Natural killer cell (primary cell): ENCODE measurements around the gene YAE1. TPM values are rescaled to one million over a fixed set of nuclear protein-coding genes. Genes with fewer than 3 reads are reported as not detected.

Experiments used
- ATAC-seq, 3 donors: fragments of 150-1000 bp in 2 of 3; fragments of 200-7000 bp in 1 of 3; cut with Tn5 transposase; 1 replicate in 1 of 3; 2 replicates in 2 of 3; pipeline ENCODE4 v1.10.0; 2021; ENCODE audit warnings: mild to moderate bottlenecking in 2 of 3, moderate library complexity in 2 of 3
- DNase-seq, 2 donors: peaks; one replicate each; pipeline versions ENCODE4 v3.0.0 to v3.0.0-alpha.2; 2013 to 2021; ENCODE audit warnings: mixed read lengths in 1 of 2
- H3K27ac ChIP-seq: one replicate; pipeline ENCODE4 v1.5.1; 2013; ENCODE audit warnings: mild to moderate bottlenecking, low read length
- H3K27me3 ChIP-seq: one replicate; pipeline ENCODE4 v1.6.1; 2013; ENCODE audit warnings: low read length; ENCODE audit not compliant: control insufficient read depth, insufficient read depth
- H3K36me3 ChIP-seq: one replicate; pipeline ENCODE4 v1.6.1; 2013; ENCODE audit warnings: low read length; ENCODE audit not compliant: control insufficient read depth, insufficient read depth
- H3K4me1 ChIP-seq: one replicate; pipeline ENCODE4 v1.6.1; 2013; ENCODE audit warnings: low read length; ENCODE audit not compliant: control insufficient read depth, insufficient read depth
- H3K4me3 ChIP-seq: one replicate; pipeline ENCODE4 v1.5.1; 2013; ENCODE audit warnings: low read length
- H3K9me3 ChIP-seq: one replicate; pipeline ENCODE4 v1.6.1; 2013; ENCODE audit warnings: low read length; ENCODE audit not compliant: control insufficient read depth, insufficient read depth
- H3K27ac Mint-ChIP-seq, 2 donors: one replicate each; pipeline ENCODE4 v1.8.0; 2022; ENCODE audit warnings: mild to moderate bottlenecking in 2 of 2, mixed read lengths in 2 of 2, moderate library complexity in 1 of 2
- H3K27me3 Mint-ChIP-seq, 2 donors: one replicate each; pipeline ENCODE4 v1.8.0; 2022; ENCODE audit warnings: low read depth in 2 of 2, mixed read lengths in 2 of 2
- H3K36me3 Mint-ChIP-seq: one replicate; pipeline ENCODE4 v1.8.0; 2022; ENCODE audit warnings: mixed read lengths
- H3K4me1 Mint-ChIP-seq, 2 donors: one replicate each; pipeline ENCODE4 v1.8.0; 2022; ENCODE audit warnings: mixed read lengths in 2 of 2
- H3K4me3 Mint-ChIP-seq: one replicate; pipeline ENCODE4 v1.8.0; 2022; ENCODE audit warnings: mild to moderate bottlenecking, moderate library complexity, mixed read lengths
- H3K9me3 Mint-ChIP-seq, 2 donors: one replicate each; pipeline ENCODE4 v1.8.0; 2022; ENCODE audit warnings: mixed read lengths in 2 of 2
- WGBS: methylation state at CpG from one replicate; pipeline ENCODE4 v1.1.7; 2013; ENCODE audit warnings: missing lambda C conversion rate; ENCODE audit not compliant: insufficient coverage; 5-methylcytosine and 5-hydroxymethylcytosine counted together
- intact Hi-C: fragments of 100-400 bp; cut with micrococcal nuclease; formaldehyde crosslinking; loops from one replicate; pipeline ENCODE4 v1.14.2; 2022
- total RNA-seq, 4 donors: library from RNA; stranded (reverse); fragments of 120-200 nt in 1 of 4; gene quantifications; one replicate each; pipeline versions ENCODE4 v1.2.3 to v1.2.4, GENCODE V29; 2013 to 2022
- TF ChIP-seq, protein P1 (sequence below): fragments of 200-600 bp; IDR thresholded peaks from one replicate; pipeline ENCODE4 v1.8.0; 2022; ENCODE audit warnings: antibody characterized with exemption

The YAE1 gene
- total RNA-seq, 3 donors from 2014 or later (not counting 1 experiment from before 2014, with no cell fraction given): 3.1 to 5.1 (median 3.4) TPM

DNA sequence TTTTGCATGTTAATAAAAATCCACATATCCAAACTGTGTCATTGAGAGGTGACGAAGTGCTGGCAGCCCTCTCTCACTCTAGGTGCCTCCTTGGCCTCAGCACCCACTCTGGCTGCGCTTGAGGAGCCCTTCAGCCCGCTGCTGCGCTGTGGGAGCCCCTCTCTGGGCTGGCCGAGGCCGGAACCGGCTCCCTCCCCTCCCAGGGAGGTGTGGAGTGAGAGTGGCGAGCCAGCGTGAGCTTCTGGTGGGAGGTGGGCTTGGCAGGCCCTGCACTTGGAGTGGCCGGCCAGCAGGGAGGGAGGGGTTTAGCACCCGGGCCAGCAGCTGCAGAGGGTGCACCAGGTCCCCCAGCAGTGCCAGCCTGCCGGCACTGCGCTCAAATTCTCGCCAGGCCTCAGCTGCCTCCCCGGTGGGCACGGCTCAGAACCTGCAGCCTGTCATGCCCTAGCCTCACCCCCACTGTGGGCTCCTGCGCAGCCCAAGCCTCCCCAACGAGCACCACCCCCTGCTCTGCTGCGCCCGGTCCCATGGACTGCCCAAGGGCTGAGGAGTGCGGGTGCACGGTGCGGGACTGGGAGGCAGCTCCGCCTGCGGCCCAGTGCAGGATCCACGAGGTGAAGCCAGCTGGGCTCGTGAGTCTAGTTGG is 11.1 kb downstream of the YAE1 start:
- Histone ChIP-seq H3K27me3 (no peaks in the 10 kb centered on the region), H3K9me3 (no peaks in the 10 kb centered on the region), H3K27ac (no peak overlapping the region), H3K4me1 (no peaks in the 10 kb centered on the region), H3K4me3 (no peak overlapping the region), H3K36me3 (peaks cover 2% of the 10 kb centered on the region)
- DNase-seq (no peak), ATAC-seq (no peak)
- H3K4me3 Mint-ChIP-seq: no peak overlapping the region
- no peak overlapping the region for H3K27ac Mint-ChIP-seq
- no peaks in the 10 kb centered on the region for H3K9me3 Mint-ChIP-seq
- intact Hi-C loops: no loop called here
- H3K36me3 Mint-ChIP-seq: no peaks in the 10 kb centered on the region
- no peaks in the 10 kb centered on the region for H3K27me3 Mint-ChIP-seq
- TF ChIP-seq, protein P1, sequence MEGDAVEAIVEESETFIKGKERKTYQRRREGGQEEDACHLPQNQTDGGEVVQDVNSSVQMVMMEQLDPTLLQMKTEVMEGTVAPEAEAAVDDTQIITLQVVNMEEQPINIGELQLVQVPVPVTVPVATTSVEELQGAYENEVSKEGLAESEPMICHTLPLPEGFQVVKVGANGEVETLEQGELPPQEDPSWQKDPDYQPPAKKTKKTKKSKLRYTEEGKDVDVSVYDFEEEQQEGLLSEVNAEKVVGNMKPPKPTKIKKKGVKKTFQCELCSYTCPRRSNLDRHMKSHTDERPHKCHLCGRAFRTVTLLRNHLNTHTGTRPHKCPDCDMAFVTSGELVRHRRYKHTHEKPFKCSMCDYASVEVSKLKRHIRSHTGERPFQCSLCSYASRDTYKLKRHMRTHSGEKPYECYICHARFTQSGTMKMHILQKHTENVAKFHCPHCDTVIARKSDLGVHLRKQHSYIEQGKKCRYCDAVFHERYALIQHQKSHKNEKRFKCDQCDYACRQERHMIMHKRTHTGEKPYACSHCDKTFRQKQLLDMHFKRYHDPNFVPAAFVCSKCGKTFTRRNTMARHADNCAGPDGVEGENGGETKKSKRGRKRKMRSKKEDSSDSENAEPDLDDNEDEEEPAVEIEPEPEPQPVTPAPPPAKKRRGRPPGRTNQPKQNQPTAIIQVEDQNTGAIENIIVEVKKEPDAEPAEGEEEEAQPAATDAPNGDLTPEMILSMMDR: no peak
- H3K4me1 Mint-ChIP-seq: no peaks in the 10 kb centered on the region
- WGBS: 93% methylated on average over 27 of the region's 27 CpGs

DNA sequence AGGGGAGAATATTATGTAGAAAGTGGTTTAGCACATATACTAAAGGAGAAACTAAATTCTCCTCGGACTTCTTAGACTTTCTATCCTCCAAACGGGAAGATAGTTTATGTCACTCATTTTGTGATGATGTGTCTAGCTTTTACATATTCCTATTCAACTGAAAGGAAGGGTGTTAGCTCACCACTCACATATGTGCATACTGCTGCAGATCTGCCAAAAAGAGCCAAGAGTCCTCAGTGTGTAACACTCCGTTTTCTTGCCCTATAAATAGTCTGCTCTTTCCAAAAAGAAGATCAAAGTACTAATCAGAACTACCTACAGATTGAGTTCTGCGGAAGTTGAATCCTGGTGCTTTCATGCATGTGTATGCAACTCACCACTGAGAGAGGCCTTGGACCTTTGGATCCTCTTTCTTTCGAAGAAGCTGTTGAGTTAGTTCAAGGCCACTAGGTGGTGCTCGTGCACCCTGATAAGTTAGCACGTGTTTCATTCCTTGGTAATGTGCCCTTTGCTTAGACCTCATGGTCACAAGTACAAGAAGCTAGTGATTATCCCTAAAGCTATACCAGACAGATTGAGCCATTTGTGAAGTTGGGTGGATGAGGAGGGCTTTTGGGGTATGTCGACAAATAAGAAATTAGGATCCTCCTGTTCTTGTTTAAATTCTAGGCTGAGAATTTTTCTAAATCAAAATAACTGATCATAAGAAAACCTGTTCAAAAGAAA is 14.1 kb downstream of the YAE1 start:
- Histone ChIP-seq H3K27ac (no peak overlapping the region), H3K36me3 (no peaks in the 10 kb centered on the region), H3K4me1 (no peaks in the 10 kb centered on the region), H3K27me3 (no peaks in the 10 kb centered on the region), H3K9me3 (no peaks in the 10 kb centered on the region), H3K4me3 (no peak overlapping the region)
- whole genome bisulfite sequencing: 21% methylated on average over 5 of the region's 8 CpGs
- Mint-ChIP-seq H3K27ac (no peak overlapping the region), H3K4me1 (no peaks in the 10 kb centered on the region), H3K4me3 (no peak overlapping the region), H3K36me3 (no peaks in the 10 kb centered on the region), H3K27me3 (no peaks in the 10 kb centered on the region), H3K9me3 (no peaks in the 10 kb centered on the region)
- ATAC-seq (peak; percentile 87 to 99 (median 98)), DNase-seq (peak; percentile 62 to 94)
- TF ChIP-seq, protein P1: peak; percentile 91
- intact Hi-C loops: loop anchor here (1.0 kb wide), 2 partner anchors 166 to 472 kb away; no protein-coding TSS in a partner anchor

DNA sequence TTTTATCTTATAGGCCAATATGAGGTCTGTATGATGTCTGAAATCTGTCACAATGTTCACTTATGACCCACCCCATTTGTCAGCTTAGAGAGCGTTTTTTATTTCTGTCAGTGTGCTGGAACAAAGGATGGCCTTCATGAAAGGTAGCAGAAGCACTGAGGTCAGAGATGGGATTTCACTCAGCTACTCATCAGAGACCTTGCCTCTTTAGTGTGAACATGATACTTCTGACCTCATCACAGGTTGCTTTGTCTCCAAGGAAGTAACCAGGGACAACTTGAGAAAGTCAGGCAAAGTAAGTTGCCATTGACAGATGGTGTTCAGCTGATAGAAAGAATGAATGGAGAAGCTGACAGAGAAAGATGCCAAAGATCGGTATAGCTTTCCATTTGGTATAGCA is 16.3 kb downstream of the YAE1 start:
- H3K27ac Mint-ChIP-seq: no peak overlapping the region
- no peak for ATAC-seq
- 100% methylated on average over 1 of the region's 2 CpGs for WGBS

More for the DNA sequence above, 16.3 kb downstream of the YAE1 start:
- no peak overlapping the region for H3K27ac ChIP-seq
- Mint-ChIP-seq H3K36me3 (no peaks in the 10 kb centered on the region), H3K9me3 (no peaks in the 10 kb centered on the region), H3K4me3 (no peak overlapping the region), H3K27me3 (no peaks in the 10 kb centered on the region), H3K4me1 (no peaks in the 10 kb centered on the region)
- H3K4me1 ChIP-seq: no peaks in the 10 kb centered on the region
- H3K9me3 ChIP-seq: no peaks in the 10 kb centered on the region
- TF ChIP-seq, protein P1: no peak
- intact Hi-C loops: no loop called here
- no peak overlapping the region for H3K4me3 ChIP-seq
- no peak for DNase-seq
- H3K36me3 ChIP-seq: no peaks in the 10 kb centered on the region
- H3K27me3 ChIP-seq: no peaks in the 10 kb centered on the region
